Measurements from ENCODE around the gene CDC37L1. TPM values are rescaled to one million over a fixed set of nuclear protein-coding genes. Genes with fewer than 3 reads are reported as not detected.
A peak's percentile ranks its signal among the peaks of the same experiment; 100 is the strongest.

The CDC37L1 gene
- total RNA-seq, 1 donor from 2014 or later = 10.0 TPM

GRCh38 chr9:4732890-4733289 lies 53.5 kb downstream of the CDC37L1 start:
- Mint-ChIP-seq H3K4me1 (ENCODE audit: low read depth) (peaks cover 22% of the 10 kb centered on the region), H3K27me3 (ENCODE audit: low read depth) (no peaks in the 10 kb centered on the region), H3K27ac (no peak overlapping the region), H3K36me3 (ENCODE audit: low read depth) (peaks cover 21% of the 10 kb centered on the region), H3K4me3 (ENCODE audit: low read depth) (no peak overlapping the region), H3K9me3 (no peaks in the 10 kb centered on the region)
- intact Hi-C loops (cut with micrococcal nuclease) = no loop called here
- DNase-seq (ENCODE audit: low spot score) = no peak

- intact Hi-C loops (cut with micrococcal nuclease) = no loop called here
- Mint-ChIP-seq H3K27me3 (ENCODE audit: low read depth) (no peaks in the 10 kb centered on the region), H3K4me1 (ENCODE audit: low read depth) (peaks cover 25% of the 10 kb centered on the region), H3K4me3 (ENCODE audit: low read depth) (no peak overlapping the region), H3K36me3 (ENCODE audit: low read depth) (peaks cover 25% of the 10 kb centered on the region), H3K9me3 (no peaks in the 10 kb centered on the region), H3K27ac (no peak overlapping the region)
- DNase-seq (ENCODE audit: low spot score) = no peak
Measured at GRCh38 chr9:4734150-4734549, 54.8 kb downstream of the CDC37L1 start.

GRCh38 chr9:4738866-4739586 lies 59.7 kb downstream of the CDC37L1 start:
- Mint-ChIP-seq H3K4me1 (ENCODE audit: low read depth) (peaks cover 34% of the 10 kb centered on the region), H3K4me3 (ENCODE audit: low read depth) (peak overlapping the region; percentile 90), H3K36me3 (ENCODE audit: low read depth) (peaks cover 17% of the 10 kb centered on the region), H3K27me3 (ENCODE audit: low read depth) (no peaks in the 10 kb centered on the region), H3K9me3 (no peaks in the 10 kb centered on the region), H3K27ac (no peak overlapping the region)
- intact Hi-C loops (cut with micrococcal nuclease) = no loop called here
- DNase-seq (ENCODE audit: low spot score) = no peak

DNA sequence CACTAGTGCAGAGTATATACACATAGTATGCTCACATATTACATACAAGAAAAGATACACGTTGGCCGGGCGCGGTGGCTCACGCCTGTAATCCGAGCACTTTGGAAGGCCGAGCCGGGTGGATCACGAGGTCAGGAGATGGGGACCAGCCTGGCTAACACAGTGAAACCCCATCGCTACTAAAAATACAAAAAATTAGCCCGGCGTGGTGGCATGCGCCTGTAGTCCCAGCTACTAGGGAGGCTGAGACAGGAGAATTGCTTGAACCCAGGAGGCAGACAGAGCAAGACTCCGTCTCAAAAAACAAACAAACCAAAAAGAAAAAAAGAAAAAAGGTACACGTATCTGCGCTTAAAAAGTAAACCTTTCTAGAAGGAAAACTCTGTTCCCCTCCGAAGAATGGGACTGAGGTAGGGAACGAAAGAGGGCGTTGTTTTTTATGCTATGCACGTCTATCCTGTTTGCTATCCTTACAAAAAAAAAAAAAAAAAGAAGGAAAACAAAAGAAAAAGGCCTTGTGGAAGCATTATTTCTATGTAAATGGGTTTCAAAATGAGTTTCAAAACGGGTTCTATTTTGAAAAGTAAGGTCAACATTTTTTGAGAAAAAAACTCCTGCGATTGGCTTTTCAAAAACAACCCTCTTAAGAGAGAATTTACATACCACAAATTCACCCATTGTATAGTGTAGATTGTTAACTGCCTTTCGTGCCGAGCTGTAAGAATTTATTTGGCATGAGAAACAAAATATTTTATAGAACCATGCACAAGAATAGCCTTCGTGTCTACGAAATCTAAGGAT lies 60.4 kb downstream of the CDC37L1 start:
- H3K27ac Mint-ChIP-seq = peak overlapping the region; percentile 89
- H3K36me3 Mint-ChIP-seq (ENCODE audit: low read depth) = peaks cover 12% of the 10 kb centered on the region
- H3K4me3 Mint-ChIP-seq (ENCODE audit: low read depth) = peak overlapping the region; percentile 90
- H3K9me3 Mint-ChIP-seq = no peaks in the 10 kb centered on the region
- DNase-seq (ENCODE audit: low spot score) = no peak
- peaks cover 29% of the 10 kb centered on the region for H3K4me1 Mint-ChIP-seq (ENCODE audit: low read depth)
- H3K27me3 Mint-ChIP-seq (ENCODE audit: low read depth) = no peaks in the 10 kb centered on the region
- intact Hi-C loops (cut with micrococcal nuclease) = loop anchor here (1.0 to 5.0 kb wide), 6 partner anchors 51 to 1103 kb away; partner anchors contain the start of genes CDC37L1, JAK2, PLGRKT and PLPP6

DNA sequence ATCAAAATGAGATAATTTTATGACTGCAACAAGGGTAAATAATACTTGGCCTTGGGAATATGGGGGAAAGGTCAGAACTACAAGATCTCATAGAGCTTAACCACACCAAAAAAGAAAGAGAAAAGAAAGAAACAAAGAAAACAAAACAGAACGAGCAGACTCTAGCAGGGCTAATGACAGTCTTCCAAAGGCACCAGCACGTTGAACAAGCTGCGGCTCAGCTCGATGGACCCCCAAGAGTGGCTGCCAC lies 60.9 kb downstream of the CDC37L1 start:
- no peaks in the 10 kb centered on the region for H3K27me3 Mint-ChIP-seq (ENCODE audit: low read depth)
- no peak for DNase-seq (ENCODE audit: low spot score)
- no peaks in the 10 kb centered on the region for H3K9me3 Mint-ChIP-seq
- peaks cover 11% of the 10 kb centered on the region for H3K36me3 Mint-ChIP-seq (ENCODE audit: low read depth)
- peak overlapping the region; percentile 90 for H3K4me3 Mint-ChIP-seq (ENCODE audit: low read depth)
- intact Hi-C loops (cut with micrococcal nuclease) = loop anchor here (1.0 to 5.0 kb wide), 6 partner anchors 52 to 1102 kb away; partner anchors contain the start of genes CDC37L1, JAK2, PLGRKT and PLPP6
- H3K4me1 Mint-ChIP-seq (ENCODE audit: low read depth) = peaks cover 28% of the 10 kb centered on the region
- H3K27ac Mint-ChIP-seq = peak overlapping the region; percentile 89

- intact Hi-C loops (cut with micrococcal nuclease) = loop anchor here (1.0 to 5.0 kb wide), 7 partner anchors 52 to 1102 kb away; partner anchors contain the start of genes CDC37L1, JAK2, PLGRKT and PLPP6
- Mint-ChIP-seq H3K9me3 (no peaks in the 10 kb centered on the region), H3K27me3 (ENCODE audit: low read depth) (no peaks in the 10 kb centered on the region), H3K4me3 (ENCODE audit: low read depth) (peak within 1 kb of the TSS; percentile 90), H3K36me3 (ENCODE audit: low read depth) (peaks cover 11% of the 10 kb centered on the region), H3K4me1 (ENCODE audit: low read depth) (peaks cover 29% of the 10 kb centered on the region), H3K27ac (peak within 1 kb of the TSS; percentile 89)
- DNase-seq (ENCODE audit: low spot score) = peak; percentile 85
Measured at GRCh38 chr9:4740638-4741364, 61.4 kb downstream of the CDC37L1 start, which contains the start of gene AK3. TSS of gene AK3 (minus strand) at chr9:4741202. CDS start at chr9:4741087, 115 bp downstream.

DNA sequence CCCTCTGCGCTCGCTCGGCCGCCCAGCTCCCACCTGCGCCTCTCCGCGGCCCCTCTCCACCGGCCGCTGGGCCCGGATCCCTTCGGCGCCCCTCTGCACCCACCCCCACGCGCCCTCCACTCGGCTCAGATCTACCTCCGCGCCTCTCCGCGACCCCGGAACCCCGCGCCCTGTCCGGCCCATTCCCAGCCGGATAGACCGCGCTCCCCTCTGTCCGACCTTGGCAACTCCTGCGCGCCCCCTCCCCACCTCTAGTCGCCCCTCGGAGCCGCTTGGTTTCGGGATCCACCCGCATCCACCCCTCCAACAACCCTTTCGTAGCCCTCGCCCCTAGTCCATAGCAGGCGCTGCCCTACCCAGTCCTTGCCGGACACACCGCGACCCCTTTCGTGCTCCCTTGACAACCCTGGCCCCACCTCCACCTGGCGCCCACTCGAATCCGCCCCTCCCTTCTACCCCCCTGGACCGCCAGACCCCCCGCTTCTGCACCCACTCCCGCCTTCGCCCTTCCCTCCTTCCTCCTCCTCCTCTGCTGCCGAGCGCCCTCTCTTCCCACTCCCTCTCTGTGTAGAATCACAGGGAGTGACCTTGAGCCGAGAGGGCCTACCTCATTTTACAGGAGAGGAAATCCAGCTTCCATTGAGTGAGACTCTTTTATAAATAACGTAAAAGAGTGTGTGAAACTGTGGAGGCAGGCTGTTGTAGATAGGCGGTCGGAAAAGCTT lies 62.2 kb downstream of the CDC37L1 start:
- peak; percentile 14 for DNase-seq (ENCODE audit: low spot score)
- Mint-ChIP-seq H3K27me3 (ENCODE audit: low read depth) (no peaks in the 10 kb centered on the region), H3K27ac (peak overlapping the region; percentile 84), H3K9me3 (no peaks in the 10 kb centered on the region), H3K36me3 (ENCODE audit: low read depth) (peaks cover 11% of the 10 kb centered on the region), H3K4me3 (ENCODE audit: low read depth) (peak overlapping the region; percentile 83), H3K4me1 (ENCODE audit: low read depth) (peaks cover 32% of the 10 kb centered on the region)
- intact Hi-C loops (cut with micrococcal nuclease) = loop anchor here (1.0 to 5.0 kb wide), 6 partner anchors 51 to 1101 kb away; partner anchors contain the start of genes JAK2, PLGRKT, PLPP6 and RCL1

DNA sequence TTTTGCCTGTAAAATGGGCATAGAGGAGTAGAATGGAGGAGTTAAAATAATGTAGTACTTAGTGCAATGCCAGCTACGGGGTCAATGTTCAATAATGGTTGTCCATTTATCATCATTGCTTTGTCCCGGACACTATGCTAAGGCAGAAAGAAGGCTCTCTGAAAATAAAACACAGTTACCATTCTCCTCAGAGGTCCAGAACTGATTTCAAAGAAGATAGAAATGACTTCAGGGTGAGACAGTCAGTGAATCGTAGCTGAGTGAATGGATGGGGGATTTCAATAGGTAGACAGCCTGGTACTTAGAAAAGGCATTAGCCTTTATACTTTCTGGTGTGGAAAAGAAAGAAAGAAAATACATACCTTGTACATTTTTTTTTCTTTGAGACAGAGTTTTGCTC lies 62.9 kb downstream of the CDC37L1 start:
- Mint-ChIP-seq H3K27me3 (ENCODE audit: low read depth) (no peaks in the 10 kb centered on the region), H3K4me3 (ENCODE audit: low read depth) (peak overlapping the region; percentile 83), H3K9me3 (no peaks in the 10 kb centered on the region), H3K27ac (peak overlapping the region; percentile 84), H3K4me1 (ENCODE audit: low read depth) (peaks cover 32% of the 10 kb centered on the region), H3K36me3 (ENCODE audit: low read depth) (peaks cover 11% of the 10 kb centered on the region)
- DNase-seq (ENCODE audit: low spot score) = no peak
- intact Hi-C loops (cut with micrococcal nuclease) = loop anchor here (5.0 kb wide), 4 partner anchors 80 to 1100 kb away; partner anchors contain the start of genes JAK2, PLGRKT and PLPP6

DNA sequence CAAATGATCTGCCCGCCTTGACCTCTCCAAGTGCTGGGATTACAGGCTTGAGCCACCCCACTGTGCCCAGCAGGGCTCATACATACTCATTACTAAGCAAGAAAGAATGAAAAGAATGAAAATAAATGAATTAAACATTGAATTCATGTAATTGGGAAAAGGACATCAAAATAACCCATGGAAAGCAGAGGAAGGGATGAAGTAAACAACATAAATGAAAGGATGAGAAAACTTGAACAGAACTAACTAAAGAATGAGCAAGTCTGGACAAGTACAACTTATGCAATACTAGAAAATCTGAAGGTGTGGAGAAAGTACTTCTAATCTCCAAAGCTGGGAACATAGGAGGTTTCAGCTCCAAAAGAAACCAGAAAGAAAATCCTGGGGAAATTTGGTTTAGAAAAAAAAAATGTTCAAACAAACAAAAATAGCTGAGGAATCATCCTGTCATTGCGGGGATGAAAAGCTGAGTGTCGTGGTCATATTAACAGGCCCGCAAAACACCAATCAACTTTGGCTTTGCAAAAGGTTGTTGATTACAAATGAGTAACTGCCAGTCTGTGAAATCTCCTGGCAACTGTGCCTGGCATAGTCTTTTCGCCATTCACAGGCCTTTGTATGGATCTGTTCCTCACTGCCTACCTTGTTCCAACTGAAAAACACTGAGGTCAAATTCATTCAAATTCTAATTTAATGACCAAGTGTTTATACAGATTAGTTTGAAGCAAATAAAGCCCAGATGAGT lies 63.9 kb downstream of the CDC37L1 start:
- intact Hi-C loops (cut with micrococcal nuclease) = loop anchor here (5.0 kb wide), 4 partner anchors 81 to 1099 kb away; partner anchors contain the start of genes JAK2, PLGRKT and PLPP6
- peaks cover 11% of the 10 kb centered on the region for H3K36me3 Mint-ChIP-seq (ENCODE audit: low read depth)
- H3K4me1 Mint-ChIP-seq (ENCODE audit: low read depth) = peaks cover 30% of the 10 kb centered on the region
- DNase-seq (ENCODE audit: low spot score) = no peak
- H3K27me3 Mint-ChIP-seq (ENCODE audit: low read depth) = no peaks in the 10 kb centered on the region
- H3K4me3 Mint-ChIP-seq (ENCODE audit: low read depth) = no peak overlapping the region
- no peak overlapping the region for H3K27ac Mint-ChIP-seq
- H3K9me3 Mint-ChIP-seq = no peaks in the 10 kb centered on the region

- no peak for DNase-seq (ENCODE audit: low spot score)
- intact Hi-C loops (cut with micrococcal nuclease) = no loop called here
- Mint-ChIP-seq H3K27ac (no peak overlapping the region), H3K4me1 (ENCODE audit: low read depth) (peaks cover 18% of the 10 kb centered on the region), H3K36me3 (ENCODE audit: low read depth) (no peaks in the 10 kb centered on the region), H3K27me3 (ENCODE audit: low read depth) (no peaks in the 10 kb centered on the region), H3K9me3 (no peaks in the 10 kb centered on the region), H3K4me3 (ENCODE audit: low read depth) (no peak overlapping the region)
Measured at GRCh38 chr9:4746278-4747030, 67.1 kb downstream of the CDC37L1 start.

- no peak overlapping the region for H3K4me3 Mint-ChIP-seq (ENCODE audit: low read depth)
- DNase-seq (ENCODE audit: low spot score) = no peak
- peaks cover 11% of the 10 kb centered on the region for H3K4me1 Mint-ChIP-seq (ENCODE audit: low read depth)
- no peaks in the 10 kb centered on the region for H3K9me3 Mint-ChIP-seq
- no peaks in the 10 kb centered on the region for H3K36me3 Mint-ChIP-seq (ENCODE audit: low read depth)
- intact Hi-C loops (cut with micrococcal nuclease) = no loop called here
- peaks cover 11% of the 10 kb centered on the region for H3K27me3 Mint-ChIP-seq (ENCODE audit: low read depth)
- H3K27ac Mint-ChIP-seq = no peak overlapping the region
Measured at GRCh38 chr9:4748612-4749011, 69.2 kb downstream of the CDC37L1 start.
